ENCODE measurements around the gene ELANE. TPM values are rescaled to one million over a fixed set of nuclear protein-coding genes. Genes with fewer than 3 reads are reported as not detected.
"Not testable (repeated sequence)": the region's sequence is repeated elsewhere in the genome, so short reads cannot be mapped to it uniquely, and the experiment has no call there.

Gene ELANE
- total RNA-seq, 1 donor from 2014 or later: not detected

DNA sequence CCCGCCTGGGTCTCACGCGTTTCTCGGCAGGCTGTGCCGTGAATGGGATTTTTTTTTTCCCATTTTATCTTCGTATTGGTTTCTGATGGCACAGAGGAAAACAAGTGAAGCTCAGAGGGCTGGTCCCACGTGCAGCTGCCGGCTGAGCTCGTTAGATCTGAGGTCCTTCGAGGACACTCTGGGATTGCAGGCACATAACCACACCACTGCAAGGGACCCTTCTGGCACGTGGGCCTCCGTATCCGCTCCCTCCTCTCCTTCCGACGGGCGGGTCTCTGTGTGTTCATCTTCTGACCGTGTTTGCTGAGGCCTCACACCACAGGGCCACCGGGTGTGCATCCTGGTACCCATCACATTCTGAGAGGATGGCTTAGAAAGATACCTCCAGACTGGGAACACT lies 24.0 kb downstream of the ELANE start:
- Mint-ChIP-seq H3K4me1 (ENCODE audit: low read depth) (no peaks in the 10 kb centered on the region), H3K9me3 (no peaks in the 10 kb centered on the region), H3K27ac (no peak overlapping the region), H3K36me3 (ENCODE audit: low read depth) (peaks cover 7% of the 10 kb centered on the region), H3K4me3 (no peak overlapping the region), H3K27me3 (ENCODE audit: insufficient read depth) (no peaks in the 10 kb centered on the region)
- intact Hi-C loops (cut with micrococcal nuclease): no loop called here
- DNase-seq (ENCODE audit: low spot score): no peak

DNA sequence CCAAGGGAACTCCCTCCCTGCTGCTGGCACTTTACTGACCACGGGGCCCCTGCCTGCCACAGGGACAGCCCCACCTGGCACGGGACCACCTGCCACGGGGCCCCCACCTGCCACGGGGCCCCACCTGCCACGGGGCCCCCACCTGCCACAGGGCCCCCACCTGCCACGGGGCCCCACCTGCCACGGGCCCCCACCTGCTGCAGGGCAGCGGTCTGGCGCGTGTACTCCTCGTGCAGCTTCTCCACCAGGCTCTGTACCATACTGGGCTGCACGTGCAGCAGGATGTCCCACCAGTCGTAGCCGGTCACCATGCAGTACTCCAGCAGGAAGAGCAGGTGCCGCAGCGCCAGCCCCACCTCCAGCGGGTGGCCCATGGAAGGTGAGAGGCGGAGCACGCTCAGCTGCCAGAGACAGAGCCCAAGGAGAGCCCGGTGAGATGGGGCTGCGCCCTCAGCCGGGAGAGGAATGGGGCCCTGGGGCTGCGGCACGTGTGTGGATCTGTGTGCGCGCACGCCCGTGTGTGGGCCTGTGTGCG lies 24.7 kb downstream of the ELANE start:
- H3K9me3 Mint-ChIP-seq: no peaks in the 10 kb centered on the region
- no peak overlapping the region for H3K27ac Mint-ChIP-seq
- no peaks in the 10 kb centered on the region for H3K27me3 Mint-ChIP-seq (ENCODE audit: insufficient read depth)
- H3K36me3 Mint-ChIP-seq (ENCODE audit: low read depth): peaks cover 9% of the 10 kb centered on the region
- H3K4me3 Mint-ChIP-seq: no peak overlapping the region
- intact Hi-C loops (cut with micrococcal nuclease): no loop called here
- DNase-seq (ENCODE audit: low spot score): no peak
- H3K4me1 Mint-ChIP-seq (ENCODE audit: low read depth): no peaks in the 10 kb centered on the region

DNA sequence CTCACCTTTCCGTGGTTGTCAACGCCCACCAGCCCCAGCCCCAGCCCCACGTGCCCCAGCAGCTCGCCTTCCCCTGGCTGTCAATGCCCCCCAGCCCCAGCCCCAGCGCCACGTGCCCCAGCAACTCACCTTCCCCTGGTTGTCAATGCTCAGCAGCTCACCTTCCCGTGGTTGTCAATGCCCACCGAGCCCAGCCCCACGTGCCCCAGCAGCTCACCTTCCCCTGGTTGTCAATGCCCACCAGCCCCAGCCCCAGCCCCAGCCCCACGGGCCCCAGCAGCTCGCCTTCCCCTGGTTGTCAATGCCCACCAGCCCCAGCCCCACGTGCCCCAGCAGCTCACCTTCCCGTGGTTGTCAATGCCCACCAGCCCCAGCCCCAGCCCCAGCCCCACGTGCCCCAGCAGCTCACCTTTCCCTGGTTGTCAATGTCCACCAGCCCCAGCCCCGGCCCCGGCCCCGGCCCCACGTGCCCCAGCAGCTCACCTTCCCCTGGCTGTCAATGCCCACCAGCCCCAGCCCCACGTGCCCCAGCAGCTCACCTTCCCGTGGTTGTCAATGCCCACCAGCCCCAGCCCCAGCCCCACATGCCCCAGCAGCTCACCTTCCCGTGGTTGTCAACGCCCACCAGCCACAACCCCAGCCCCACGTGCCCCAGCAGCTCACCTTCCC lies 26.0 kb downstream of the ELANE start:
- H3K27me3 Mint-ChIP-seq (ENCODE audit: insufficient read depth); intact Hi-C loops (cut with micrococcal nuclease); DNase-seq (ENCODE audit: low spot score); H3K4me1 Mint-ChIP-seq (ENCODE audit: low read depth); H3K9me3 Mint-ChIP-seq; H3K4me3 Mint-ChIP-seq; H3K27ac Mint-ChIP-seq: not testable (repeated sequence)
- H3K36me3 Mint-ChIP-seq (ENCODE audit: low read depth): peaks cover 12% of the 10 kb centered on the region

DNA sequence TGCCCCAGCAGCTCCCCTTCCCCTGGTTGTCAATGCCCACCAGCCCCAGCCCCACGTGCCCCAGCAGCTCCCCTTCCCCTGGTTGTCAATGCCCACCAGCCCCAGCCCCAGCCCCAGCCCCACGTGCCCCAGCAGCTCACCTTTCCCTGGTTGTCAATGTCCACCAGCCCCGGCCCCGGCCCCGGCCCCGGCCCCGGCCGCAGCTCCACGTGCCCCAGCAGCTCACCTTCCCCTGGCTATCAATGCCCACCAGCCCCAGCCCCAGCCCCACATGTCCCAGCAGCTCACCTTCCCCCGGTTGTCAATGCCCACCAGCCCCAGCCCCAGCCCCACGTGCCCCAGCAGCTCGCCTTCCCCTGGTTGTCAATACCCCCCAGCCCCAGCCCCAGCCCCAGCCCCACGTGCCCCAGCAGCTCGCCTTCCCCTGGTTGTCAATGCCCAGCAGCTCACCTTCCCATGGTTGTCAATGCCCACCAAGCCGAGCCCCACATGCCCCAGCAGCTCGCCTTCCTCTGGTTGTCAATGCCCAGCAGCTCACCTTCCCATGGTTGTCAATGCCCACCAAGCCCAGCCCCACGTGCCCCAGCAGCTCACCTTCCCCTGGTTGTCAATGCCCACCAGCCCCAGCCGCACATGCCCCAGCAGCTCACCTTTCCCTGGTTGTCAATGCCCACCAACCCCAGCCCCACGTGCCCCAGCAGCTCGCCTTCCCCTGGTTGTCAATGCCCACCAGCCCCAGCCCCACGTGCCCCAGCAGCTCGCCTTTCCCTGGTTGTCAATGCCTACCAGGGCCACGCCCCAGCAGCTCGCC lies 26.9 kb downstream of the ELANE start:
- H3K9me3 Mint-ChIP-seq; DNase-seq (ENCODE audit: low spot score); H3K4me1 Mint-ChIP-seq (ENCODE audit: low read depth); H3K4me3 Mint-ChIP-seq; H3K27me3 Mint-ChIP-seq (ENCODE audit: insufficient read depth); intact Hi-C loops (cut with micrococcal nuclease): not testable (repeated sequence)
- Mint-ChIP-seq H3K36me3 (ENCODE audit: low read depth) (peaks cover 12% of the 10 kb centered on the region), H3K27ac (peak overlapping the region; percentile 48)

DNA sequence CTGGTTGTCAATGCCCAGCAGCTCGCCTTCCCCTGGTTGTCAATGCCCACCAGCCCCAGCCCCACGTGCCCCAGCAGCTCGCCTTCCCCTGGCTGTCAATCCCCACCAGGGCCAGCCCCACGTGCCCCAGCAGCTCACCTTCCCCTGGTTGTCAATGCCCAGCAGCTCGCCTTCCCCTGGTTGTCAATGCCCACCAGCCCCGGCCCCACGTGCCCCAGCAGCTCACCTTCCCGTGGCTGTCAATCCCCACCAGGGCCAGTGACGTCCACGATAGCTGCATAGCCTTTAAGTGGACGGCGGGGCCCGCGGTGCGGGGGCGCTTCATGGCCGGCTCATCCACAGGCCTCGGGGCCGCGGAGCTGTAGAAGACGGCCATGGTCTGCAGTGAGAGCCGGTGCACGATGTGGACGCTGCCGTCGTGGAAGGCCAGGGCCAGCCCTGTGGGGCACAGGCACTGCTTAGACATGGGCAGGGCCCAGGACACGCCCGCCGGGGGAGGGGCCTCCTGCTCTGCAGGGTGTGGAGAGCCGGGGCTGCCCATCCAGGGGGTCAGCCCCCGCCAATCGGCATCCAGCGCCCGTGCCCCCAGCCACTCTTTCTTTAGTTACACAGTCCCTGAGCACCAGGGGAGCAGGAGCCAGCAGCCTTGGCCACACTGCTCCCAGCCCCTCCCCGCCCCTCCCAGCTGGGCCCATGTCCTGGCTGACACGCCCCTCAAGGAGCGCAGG lies 27.8 kb downstream of the ELANE start:
- no peak overlapping the region for H3K4me3 Mint-ChIP-seq
- H3K36me3 Mint-ChIP-seq (ENCODE audit: low read depth): peaks cover 12% of the 10 kb centered on the region
- no peak for DNase-seq (ENCODE audit: low spot score)
- H3K9me3 Mint-ChIP-seq: no peaks in the 10 kb centered on the region
- no peak overlapping the region for H3K27ac Mint-ChIP-seq
- intact Hi-C loops (cut with micrococcal nuclease): no loop called here
- no peaks in the 10 kb centered on the region for H3K27me3 Mint-ChIP-seq (ENCODE audit: insufficient read depth)
- no peaks in the 10 kb centered on the region for H3K4me1 Mint-ChIP-seq (ENCODE audit: low read depth)

DNA sequence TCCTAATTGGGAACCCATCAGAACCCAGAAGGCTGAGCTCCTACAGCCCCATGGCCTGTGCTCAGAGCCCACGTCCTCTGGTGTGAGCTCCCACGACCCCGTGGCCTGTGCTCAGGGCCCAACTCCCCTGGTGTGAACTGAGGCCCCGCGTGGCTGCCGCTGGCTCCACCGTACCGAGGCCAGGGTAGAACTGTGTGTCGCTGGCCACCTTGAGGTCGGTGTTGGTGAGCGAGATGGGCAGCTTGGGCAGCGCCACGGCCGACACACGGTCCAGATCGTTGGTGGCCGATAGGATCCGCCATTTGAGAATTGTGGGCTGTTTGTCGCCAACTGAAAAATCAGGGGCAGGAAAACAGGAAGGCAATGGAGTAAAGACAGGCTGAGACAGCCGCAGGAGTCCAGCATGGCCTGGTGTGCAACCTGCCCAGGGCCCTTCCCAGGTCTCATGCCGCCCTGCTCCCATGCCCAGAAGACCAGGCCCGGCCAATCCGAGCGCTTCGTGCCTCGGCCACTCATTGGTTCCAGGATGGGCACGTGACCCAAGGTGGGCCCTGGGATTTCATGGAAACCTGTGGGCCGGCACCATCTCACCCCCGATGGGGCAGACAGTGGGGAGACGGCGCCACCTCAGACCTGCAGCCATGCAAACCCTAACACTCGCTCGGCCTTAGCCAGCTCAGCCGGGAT lies 29.4 kb downstream of the ELANE start:
- Mint-ChIP-seq H3K27me3 (ENCODE audit: insufficient read depth) (no peaks in the 10 kb centered on the region), H3K36me3 (ENCODE audit: low read depth) (peaks cover 14% of the 10 kb centered on the region), H3K9me3 (no peaks in the 10 kb centered on the region), H3K27ac (no peak overlapping the region), H3K4me3 (no peak overlapping the region), H3K4me1 (ENCODE audit: low read depth) (no peaks in the 10 kb centered on the region)
- intact Hi-C loops (cut with micrococcal nuclease): no loop called here
- no peak for DNase-seq (ENCODE audit: low spot score)

DNA sequence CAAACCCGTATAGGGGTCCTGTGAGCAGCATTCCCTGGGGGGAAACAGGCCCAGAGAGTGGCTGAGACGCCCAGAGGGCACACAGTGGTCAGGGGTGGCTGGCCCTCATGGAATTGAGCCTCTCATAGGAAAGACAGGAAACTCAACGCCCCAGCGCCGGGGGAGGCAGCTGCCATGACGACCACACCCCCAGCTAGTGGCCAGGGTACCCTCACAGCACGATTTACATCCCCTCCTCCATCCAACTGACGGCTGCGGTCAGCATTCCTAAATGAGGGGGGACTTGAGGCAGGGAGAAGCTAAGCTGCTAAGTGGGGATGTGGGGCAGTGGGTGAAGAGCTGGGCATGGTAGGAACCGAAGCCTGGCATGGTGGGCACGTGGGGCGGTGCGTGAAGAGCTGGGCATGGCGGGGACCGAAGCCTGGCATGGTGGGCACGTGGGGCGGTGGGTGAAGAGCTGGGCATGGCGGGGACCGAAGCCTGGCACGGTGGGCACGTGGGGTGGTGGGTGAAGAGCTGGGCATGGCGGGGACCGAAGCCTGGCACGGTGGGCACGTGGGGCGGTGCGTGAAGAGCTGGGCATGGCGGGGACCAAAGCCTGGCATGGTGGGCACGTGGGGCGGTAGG lies 30.9 kb downstream of the ELANE start:
- intact Hi-C loops (cut with micrococcal nuclease): no loop called here
- Mint-ChIP-seq H3K27ac (no peak overlapping the region), H3K4me1 (ENCODE audit: low read depth) (no peaks in the 10 kb centered on the region), H3K4me3 (no peak overlapping the region), H3K27me3 (ENCODE audit: insufficient read depth) (no peaks in the 10 kb centered on the region), H3K36me3 (ENCODE audit: low read depth) (peaks cover 14% of the 10 kb centered on the region), H3K9me3 (no peaks in the 10 kb centered on the region)
- DNase-seq (ENCODE audit: low spot score): no peak

DNA sequence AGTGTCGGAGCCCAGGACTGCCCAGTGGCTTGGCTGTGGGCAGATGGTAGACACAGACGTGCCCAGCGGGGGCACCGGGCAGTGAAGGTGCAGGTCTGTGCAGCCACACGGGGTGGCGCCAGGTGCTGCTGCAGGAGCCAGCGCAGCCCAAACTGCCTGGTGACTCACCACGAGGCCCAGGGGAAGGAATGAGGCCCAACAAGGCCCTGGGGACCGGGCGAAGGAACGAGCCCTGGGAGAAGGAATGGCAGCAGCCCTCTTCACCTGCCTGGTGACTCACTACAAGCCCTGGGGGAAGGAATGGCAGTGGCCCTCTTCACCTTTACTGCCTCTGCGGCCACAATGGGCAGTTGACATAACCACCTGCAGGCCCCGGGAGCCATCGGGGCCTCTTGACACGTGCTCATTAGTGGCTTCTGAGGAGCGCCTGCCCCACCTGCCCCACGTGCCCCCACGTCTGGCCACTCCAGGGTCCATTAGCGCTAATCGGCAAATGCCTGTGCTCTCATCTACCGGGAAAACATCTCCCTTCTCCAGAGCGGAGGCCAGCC lies 31.6 kb downstream of the ELANE start:
- Mint-ChIP-seq H3K36me3 (ENCODE audit: low read depth) (peaks cover 14% of the 10 kb centered on the region), H3K4me3 (no peak overlapping the region), H3K4me1 (ENCODE audit: low read depth) (no peaks in the 10 kb centered on the region), H3K27ac (no peak overlapping the region), H3K9me3 (no peaks in the 10 kb centered on the region), H3K27me3 (ENCODE audit: insufficient read depth) (no peaks in the 10 kb centered on the region)
- intact Hi-C loops (cut with micrococcal nuclease): no loop called here
- DNase-seq (ENCODE audit: low spot score): no peak

DNA sequence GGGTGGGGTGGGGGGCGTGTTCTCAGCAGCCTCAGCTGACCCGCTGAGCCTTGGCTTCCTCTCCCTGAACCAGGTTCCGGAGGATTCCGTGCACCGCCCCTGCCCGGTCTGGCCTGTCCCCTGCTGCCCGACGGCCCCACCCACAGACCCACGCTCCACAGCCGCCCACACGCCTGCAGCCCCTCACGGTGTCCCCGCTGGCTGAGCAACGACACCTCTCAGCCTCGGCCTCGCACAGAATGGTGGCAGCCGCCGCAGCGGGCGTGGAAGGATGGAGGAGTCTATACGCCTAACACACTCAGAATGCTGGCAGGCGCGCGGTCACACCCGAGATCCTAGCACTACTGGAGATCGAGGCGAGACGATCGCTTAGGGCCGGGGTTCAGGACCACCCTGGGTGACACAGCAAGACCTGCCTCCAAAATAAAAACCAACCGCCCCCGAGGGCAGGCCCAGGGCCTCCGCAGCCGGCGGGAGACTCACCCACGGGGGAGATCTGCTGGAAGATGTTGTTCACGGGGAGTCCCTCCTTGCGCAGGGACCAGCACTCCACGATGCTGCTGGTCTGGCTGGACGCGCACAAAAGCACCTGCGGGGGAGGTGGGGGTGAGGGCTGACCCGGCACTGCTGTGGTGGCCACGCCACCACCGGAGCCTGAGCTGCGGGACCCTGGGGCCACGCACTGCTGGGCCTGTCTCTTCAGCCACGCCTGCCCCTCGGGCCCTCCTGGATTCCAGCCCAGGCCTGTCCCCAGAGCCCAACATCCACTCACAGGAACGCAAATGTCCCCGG lies 32.5 kb downstream of the ELANE start:
- no peak overlapping the region for H3K27ac Mint-ChIP-seq
- H3K4me3 Mint-ChIP-seq: no peak overlapping the region
- intact Hi-C loops (cut with micrococcal nuclease): no loop called here
- H3K27me3 Mint-ChIP-seq (ENCODE audit: insufficient read depth): no peaks in the 10 kb centered on the region
- H3K4me1 Mint-ChIP-seq (ENCODE audit: low read depth): no peaks in the 10 kb centered on the region
- no peaks in the 10 kb centered on the region for H3K9me3 Mint-ChIP-seq
- H3K36me3 Mint-ChIP-seq (ENCODE audit: low read depth): peaks cover 14% of the 10 kb centered on the region
- DNase-seq (ENCODE audit: low spot score): no peak

DNA sequence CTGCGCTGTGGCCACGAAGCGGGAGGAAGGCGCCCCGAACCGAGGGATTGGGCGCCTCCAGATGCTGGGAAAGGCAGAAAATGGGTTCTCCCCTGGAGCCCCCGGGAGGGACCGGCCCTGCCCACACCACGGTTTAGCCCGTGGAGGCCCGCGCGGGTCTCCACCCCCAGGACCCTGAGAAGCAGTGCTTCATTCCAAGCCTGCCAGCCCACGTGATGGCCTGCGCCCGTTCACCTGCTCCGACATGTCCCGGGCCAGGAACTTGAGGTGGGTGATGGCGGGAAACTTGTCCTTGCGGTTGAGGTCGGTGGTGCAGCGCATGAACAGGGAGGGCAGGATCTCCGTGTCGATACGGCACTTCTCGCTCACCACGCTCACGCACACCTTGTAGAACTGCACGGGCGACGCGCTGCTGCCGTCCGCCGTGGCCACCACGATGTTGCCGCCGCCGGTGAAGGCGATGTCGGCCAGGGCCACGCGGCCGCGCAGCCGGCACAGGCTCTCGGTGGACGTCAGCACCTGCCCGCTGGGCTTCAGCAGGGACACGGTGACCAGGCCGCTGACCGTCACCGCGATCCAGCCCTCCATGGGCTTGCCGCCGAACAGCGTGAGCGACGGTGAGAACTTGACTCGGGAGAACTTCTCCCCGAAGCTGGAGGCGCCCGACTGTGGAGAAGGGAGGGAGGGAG lies 33.6 kb downstream of the ELANE start:
- H3K9me3 Mint-ChIP-seq: no peaks in the 10 kb centered on the region
- H3K36me3 Mint-ChIP-seq (ENCODE audit: low read depth): peaks cover 14% of the 10 kb centered on the region
- H3K27ac Mint-ChIP-seq: no peak overlapping the region
- H3K27me3 Mint-ChIP-seq (ENCODE audit: insufficient read depth): no peaks in the 10 kb centered on the region
- H3K4me1 Mint-ChIP-seq (ENCODE audit: low read depth): no peaks in the 10 kb centered on the region
- no peak for DNase-seq (ENCODE audit: low spot score)
- H3K4me3 Mint-ChIP-seq: no peak overlapping the region
- intact Hi-C loops (cut with micrococcal nuclease): no loop called here

DNA sequence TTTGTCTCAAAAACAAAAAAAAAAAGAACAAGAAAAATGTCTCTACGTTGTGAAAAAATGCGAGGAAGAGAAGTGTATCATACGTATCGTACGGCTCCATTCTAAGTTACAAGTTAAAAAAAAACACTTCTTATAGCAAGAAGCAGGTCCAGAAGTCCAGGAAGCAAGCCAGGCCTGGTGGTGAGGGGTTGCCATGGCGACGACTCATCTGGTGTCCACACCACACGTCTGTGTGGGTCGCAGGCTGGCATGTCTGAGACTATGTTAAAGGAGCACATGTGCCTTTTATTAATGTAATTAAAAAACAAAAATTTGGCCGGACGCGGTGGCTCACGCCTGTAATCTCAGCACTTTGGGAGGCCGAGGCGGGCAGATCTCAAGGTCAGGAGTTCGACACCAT lies 35.0 kb downstream of the ELANE start:
- no peaks in the 10 kb centered on the region for H3K27me3 Mint-ChIP-seq (ENCODE audit: insufficient read depth)
- no peaks in the 10 kb centered on the region for H3K4me1 Mint-ChIP-seq (ENCODE audit: low read depth)
- no peak overlapping the region for H3K27ac Mint-ChIP-seq
- H3K9me3 Mint-ChIP-seq: no peaks in the 10 kb centered on the region
- DNase-seq (ENCODE audit: low spot score): no peak
- intact Hi-C loops (cut with micrococcal nuclease): no loop called here
- H3K4me3 Mint-ChIP-seq: no peak overlapping the region
- H3K36me3 Mint-ChIP-seq (ENCODE audit: low read depth): peaks cover 7% of the 10 kb centered on the region

Data from activated T-helper 1 cell treated with anti-CD3 and anti-CD28 coated beads, Interleukin-12 subunit alpha, Interleukin-12 subunit beta, Interleukin-2, Interleukin-4 antibody, amounts not matched to agents 30 ng/mL and 10 ng/mL and 1 ng/mL, durations not matched to agents 14 hours and 24 hours and 36 hours (primary cell).